PC-9 (cell line): ENCODE measurements around the gene KCNH2.

ENCODE experiments used
- EZH2 ChIP-seq: fragments of 200-600 bp; sonication (generic); IDR thresholded peaks from 2 replicates; pipeline ENCODE4 v1.8.0; 2017; ENCODE audit warnings: antibody characterized with exemption, low read depth
- TF ChIP-seq, protein P1 (sequence below): fragments of 200-600 bp; sonication (generic); conservative IDR thresholded peaks from 2 replicates; pipeline ENCODE4 v1.6.1; 2017; ENCODE audit warnings: mixed run types, antibody characterized with exemption, mild to moderate bottlenecking, moderate library complexity

DNA sequence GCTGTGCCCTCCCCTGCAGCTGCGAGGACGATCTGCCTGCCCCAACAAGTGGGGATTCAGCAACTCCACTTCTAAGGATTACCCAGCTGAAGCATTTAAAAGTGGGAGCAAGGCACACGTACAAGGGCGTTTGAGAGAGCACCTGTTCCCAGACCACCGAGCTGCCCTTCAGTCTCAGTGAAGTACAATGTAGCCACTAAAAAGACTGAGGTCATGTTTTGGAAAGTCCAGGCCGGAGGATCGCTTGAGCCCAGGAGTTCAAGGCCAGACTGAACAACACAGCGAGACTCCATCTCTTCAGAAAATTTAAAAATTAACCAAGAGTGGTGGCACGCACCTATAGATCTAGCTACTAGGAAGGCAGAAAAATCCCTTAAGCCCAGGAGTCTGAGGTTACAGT is 27.4 kb upstream of the KCNH2 start:
- TF ChIP-seq, protein P1, sequence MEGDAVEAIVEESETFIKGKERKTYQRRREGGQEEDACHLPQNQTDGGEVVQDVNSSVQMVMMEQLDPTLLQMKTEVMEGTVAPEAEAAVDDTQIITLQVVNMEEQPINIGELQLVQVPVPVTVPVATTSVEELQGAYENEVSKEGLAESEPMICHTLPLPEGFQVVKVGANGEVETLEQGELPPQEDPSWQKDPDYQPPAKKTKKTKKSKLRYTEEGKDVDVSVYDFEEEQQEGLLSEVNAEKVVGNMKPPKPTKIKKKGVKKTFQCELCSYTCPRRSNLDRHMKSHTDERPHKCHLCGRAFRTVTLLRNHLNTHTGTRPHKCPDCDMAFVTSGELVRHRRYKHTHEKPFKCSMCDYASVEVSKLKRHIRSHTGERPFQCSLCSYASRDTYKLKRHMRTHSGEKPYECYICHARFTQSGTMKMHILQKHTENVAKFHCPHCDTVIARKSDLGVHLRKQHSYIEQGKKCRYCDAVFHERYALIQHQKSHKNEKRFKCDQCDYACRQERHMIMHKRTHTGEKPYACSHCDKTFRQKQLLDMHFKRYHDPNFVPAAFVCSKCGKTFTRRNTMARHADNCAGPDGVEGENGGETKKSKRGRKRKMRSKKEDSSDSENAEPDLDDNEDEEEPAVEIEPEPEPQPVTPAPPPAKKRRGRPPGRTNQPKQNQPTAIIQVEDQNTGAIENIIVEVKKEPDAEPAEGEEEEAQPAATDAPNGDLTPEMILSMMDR: no peak
- no peak for TF ChIP-seq EZH2
